ENCODE measurements around the gene CTNND2. TPM values are rescaled to one million over a fixed set of nuclear protein-coding genes. Genes with fewer than 3 reads are reported as not detected.
A peak's percentile ranks its signal among the peaks of the same experiment; 100 is the strongest.
"Not testable (repeated sequence)": the region's sequence is repeated elsewhere in the genome, so short reads cannot be mapped to it uniquely, and the experiment has no call there.

Gene CTNND2
- total RNA-seq, 1 donor from 2014 or later, result 13.9 TPM

- no peak overlapping the region for H3K9ac ChIP-seq
- no peaks in the 10 kb centered on the region for H3K36me3 ChIP-seq
- no peaks in the 10 kb centered on the region for H4K20me1 ChIP-seq (ENCODE audit: low read depth)
- H3K4me1 ChIP-seq, result peaks cover 9% of the 10 kb centered on the region
- H3K27ac ChIP-seq, result no peak overlapping the region
- DNase-seq (ENCODE audit: low spot score), result no peak
- no peaks in the 10 kb centered on the region for H3K9me3 ChIP-seq (ENCODE audit: low read depth)
- H3K4me3 Mint-ChIP-seq, result no peak overlapping the region
- H3K27ac Mint-ChIP-seq, result peak overlapping the region; percentile 21
- no peaks in the 10 kb centered on the region for H3F3A ChIP-seq (ENCODE audit: low read depth)
- H3K4me1 Mint-ChIP-seq, result peaks cover 59% of the 10 kb centered on the region
- no peak for TF ChIP-seq EZH2 (IDR thresholded peaks at IDR 0.05)
- TF ChIP-seq, protein P1, sequence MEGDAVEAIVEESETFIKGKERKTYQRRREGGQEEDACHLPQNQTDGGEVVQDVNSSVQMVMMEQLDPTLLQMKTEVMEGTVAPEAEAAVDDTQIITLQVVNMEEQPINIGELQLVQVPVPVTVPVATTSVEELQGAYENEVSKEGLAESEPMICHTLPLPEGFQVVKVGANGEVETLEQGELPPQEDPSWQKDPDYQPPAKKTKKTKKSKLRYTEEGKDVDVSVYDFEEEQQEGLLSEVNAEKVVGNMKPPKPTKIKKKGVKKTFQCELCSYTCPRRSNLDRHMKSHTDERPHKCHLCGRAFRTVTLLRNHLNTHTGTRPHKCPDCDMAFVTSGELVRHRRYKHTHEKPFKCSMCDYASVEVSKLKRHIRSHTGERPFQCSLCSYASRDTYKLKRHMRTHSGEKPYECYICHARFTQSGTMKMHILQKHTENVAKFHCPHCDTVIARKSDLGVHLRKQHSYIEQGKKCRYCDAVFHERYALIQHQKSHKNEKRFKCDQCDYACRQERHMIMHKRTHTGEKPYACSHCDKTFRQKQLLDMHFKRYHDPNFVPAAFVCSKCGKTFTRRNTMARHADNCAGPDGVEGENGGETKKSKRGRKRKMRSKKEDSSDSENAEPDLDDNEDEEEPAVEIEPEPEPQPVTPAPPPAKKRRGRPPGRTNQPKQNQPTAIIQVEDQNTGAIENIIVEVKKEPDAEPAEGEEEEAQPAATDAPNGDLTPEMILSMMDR (IDR thresholded peaks at IDR 0.05), result no peak
- TF ChIP-seq EZH2phosphoT487 (IDR thresholded peaks at IDR 0.05), result no peak
- no peaks in the 10 kb centered on the region for H3K79me2 ChIP-seq (ENCODE audit: low read depth)
- H3K27me3 ChIP-seq, result no peaks in the 10 kb centered on the region
- H3K36me3 Mint-ChIP-seq, result peaks cover 32% of the 10 kb centered on the region
- peaks cover 16% of the 10 kb centered on the region for H3K9me3 Mint-ChIP-seq
- no peak overlapping the region for H2AFZ ChIP-seq (replicated peaks)
- peaks cover 2% of the 10 kb centered on the region for H3K27me3 Mint-ChIP-seq (ENCODE audit: insufficient read depth, low read depth)
- H3K4me3 ChIP-seq, result no peak overlapping the region
- no peak overlapping the region for H3K4me2 ChIP-seq
Measured at GRCh38 chr5:11323761-11324160, 580.5 kb downstream of the CTNND2 start.

GRCh38 chr5:11322133-11322532 is 582.1 kb downstream of the CTNND2 start:
- Histone ChIP-seq H3K36me3 (no peaks in the 10 kb centered on the region), H3K4me3 (no peak overlapping the region), H3K79me2 (ENCODE audit: low read depth) (no peaks in the 10 kb centered on the region), H3K9ac (no peak overlapping the region), H3K27ac (no peak overlapping the region), H3K9me3 (ENCODE audit: low read depth) (no peaks in the 10 kb centered on the region), H4K20me1 (ENCODE audit: low read depth) (no peaks in the 10 kb centered on the region), H3K27me3 (no peaks in the 10 kb centered on the region), H3K4me1 (peaks cover 9% of the 10 kb centered on the region), H3F3A (ENCODE audit: low read depth) (no peaks in the 10 kb centered on the region), H3K4me2 (no peak overlapping the region), H2AFZ (replicated peaks) (no peak overlapping the region)
- Mint-ChIP-seq H3K36me3 (peaks cover 40% of the 10 kb centered on the region), H3K4me1 (peaks cover 47% of the 10 kb centered on the region), H3K27ac (peak overlapping the region; percentile 48), H3K9me3 (peaks cover 20% of the 10 kb centered on the region), H3K4me3 (no peak overlapping the region), H3K27me3 (ENCODE audit: insufficient read depth, low read depth) (peaks cover 2% of the 10 kb centered on the region)
- no peak for DNase-seq (ENCODE audit: low spot score)
- TF ChIP-seq EZH2 (IDR thresholded peaks at IDR 0.05), result no peak
- TF ChIP-seq, protein P1 (IDR thresholded peaks at IDR 0.05), result no peak

DNA sequence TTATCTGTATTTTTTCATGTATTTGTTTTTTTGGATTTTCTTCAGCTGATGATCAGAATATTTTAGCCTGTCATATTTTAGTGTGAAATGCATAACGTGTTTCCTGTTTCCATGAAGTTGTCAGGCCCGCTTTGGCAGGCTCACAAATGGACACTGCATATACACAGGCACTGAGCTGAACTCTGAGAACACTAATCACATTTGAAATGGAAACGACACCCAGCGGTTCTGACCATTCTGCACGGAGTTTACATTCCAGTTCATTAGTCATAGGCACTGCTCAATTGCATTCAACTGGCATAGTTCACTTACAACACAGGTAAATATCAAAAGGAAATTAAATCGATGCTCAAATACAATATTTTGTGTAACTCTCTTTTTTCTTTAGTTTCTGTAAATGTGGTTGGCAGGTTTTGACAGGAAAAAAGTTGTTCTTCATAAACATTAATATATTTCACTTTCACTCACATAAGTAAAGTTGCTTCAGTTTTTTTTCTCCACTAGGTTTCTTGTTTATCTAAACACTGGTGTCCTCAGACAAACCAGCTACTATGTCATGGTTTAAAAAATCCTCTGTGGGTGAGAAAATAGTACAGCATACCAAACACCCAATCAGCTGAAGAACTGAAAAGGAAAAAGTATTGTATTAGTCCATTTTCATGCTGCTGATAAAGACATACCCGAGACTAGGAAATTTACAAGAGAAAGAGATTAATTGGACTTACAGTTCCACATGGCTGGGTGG is 584.2 kb downstream of the CTNND2 start:
- H3K27ac Mint-ChIP-seq, result no peak overlapping the region
- no peak for TF ChIP-seq EZH2phosphoT487 (IDR thresholded peaks at IDR 0.05)
- no peak for TF ChIP-seq EZH2 (IDR thresholded peaks at IDR 0.05)
- TF ChIP-seq, protein P1 (IDR thresholded peaks at IDR 0.05), result no peak
- H4K20me1 ChIP-seq (ENCODE audit: low read depth), result no peaks in the 10 kb centered on the region

GRCh38 chr5:11313694-11314093 is 590.6 kb downstream of the CTNND2 start:
- not testable (repeated sequence) for H3K27me3 ChIP-seq; H3K9me3 ChIP-seq (ENCODE audit: low read depth); H3K27ac Mint-ChIP-seq; H4K20me1 ChIP-seq (ENCODE audit: low read depth); H3K4me1 Mint-ChIP-seq; H3K4me3 ChIP-seq; H3K36me3 ChIP-seq; H2AFZ ChIP-seq (replicated peaks); H3F3A ChIP-seq (ENCODE audit: low read depth); H3K4me3 Mint-ChIP-seq; H3K9ac ChIP-seq; H3K4me2 ChIP-seq; DNase-seq (ENCODE audit: low spot score); H3K27me3 Mint-ChIP-seq (ENCODE audit: insufficient read depth, low read depth); H3K4me1 ChIP-seq; H3K27ac ChIP-seq; H3K9me3 Mint-ChIP-seq; H3K79me2 ChIP-seq (ENCODE audit: low read depth)
- peaks cover 16% of the 10 kb centered on the region for H3K36me3 Mint-ChIP-seq

More for the DNA sequence above, 584.2 kb downstream of the CTNND2 start:
- no peak overlapping the region for H3K9ac ChIP-seq
- no peaks in the 10 kb centered on the region for H3K36me3 ChIP-seq
- no peak overlapping the region for H3K4me2 ChIP-seq
- H3K4me3 Mint-ChIP-seq, result no peak overlapping the region
- no peak overlapping the region for H3K27ac ChIP-seq
- H3K4me1 Mint-ChIP-seq, result peaks cover 26% of the 10 kb centered on the region
- H3K36me3 Mint-ChIP-seq, result peaks cover 39% of the 10 kb centered on the region
- H2AFZ ChIP-seq (replicated peaks), result no peak overlapping the region
- peaks cover 2% of the 10 kb centered on the region for H3K27me3 Mint-ChIP-seq (ENCODE audit: insufficient read depth, low read depth)
- H3K79me2 ChIP-seq (ENCODE audit: low read depth), result no peaks in the 10 kb centered on the region
- H3K9me3 Mint-ChIP-seq, result peaks cover 15% of the 10 kb centered on the region
- peaks cover 2% of the 10 kb centered on the region for H3K4me1 ChIP-seq
- H3K4me3 ChIP-seq, result no peak overlapping the region
- no peak for DNase-seq (ENCODE audit: low spot score)
- no peaks in the 10 kb centered on the region for H3K27me3 ChIP-seq
- no peaks in the 10 kb centered on the region for H3F3A ChIP-seq (ENCODE audit: low read depth)
- no peaks in the 10 kb centered on the region for H3K9me3 ChIP-seq (ENCODE audit: low read depth)
